A673 (cell line): ENCODE data around the gene SLC9C2.

Experiments
- EZH2 ChIP-seq: fragments of 200-600 bp; sonication (generic); IDR thresholded peaks from 2 replicates; pipeline ENCODE4 v1.6.1; 2017; ENCODE audit warnings: borderline replicate concordance, low read depth, mild to moderate bottlenecking, mixed read lengths, antibody characterized with exemption, low read length; ENCODE audit not compliant: poor library complexity, severe bottlenecking
- TF ChIP-seq, protein P1 (sequence below): fragments of 300-800, 200-600 bp; sonication (generic); conservative IDR thresholded peaks from 2 replicates; pipeline ENCODE4 v1.5.1; 2017; ENCODE audit warnings: low read depth, mild to moderate bottlenecking, antibody characterized with exemption, low read length, moderate library complexity, mixed read lengths

DNA sequence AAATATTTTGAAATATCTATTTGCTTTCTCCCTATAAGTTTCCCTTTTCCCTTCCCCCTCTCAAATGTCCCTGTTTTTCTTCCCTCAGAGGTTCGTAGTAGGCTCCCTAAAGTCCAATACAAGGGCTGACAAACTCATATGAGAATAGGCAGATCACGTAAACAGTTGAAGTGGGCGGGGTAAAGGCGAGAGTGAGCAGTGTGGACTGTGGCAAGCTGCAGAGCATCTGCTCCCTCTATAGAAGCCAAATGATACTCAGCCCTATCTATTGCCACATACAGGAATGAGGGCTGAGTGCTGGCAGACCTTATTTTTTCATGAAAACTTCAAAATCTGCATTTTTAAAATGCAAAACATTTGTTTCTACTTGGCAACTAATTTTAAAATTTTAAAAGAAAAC is 99.5 kb downstream of the SLC9C2 start:
- TF ChIP-seq, protein P1, sequence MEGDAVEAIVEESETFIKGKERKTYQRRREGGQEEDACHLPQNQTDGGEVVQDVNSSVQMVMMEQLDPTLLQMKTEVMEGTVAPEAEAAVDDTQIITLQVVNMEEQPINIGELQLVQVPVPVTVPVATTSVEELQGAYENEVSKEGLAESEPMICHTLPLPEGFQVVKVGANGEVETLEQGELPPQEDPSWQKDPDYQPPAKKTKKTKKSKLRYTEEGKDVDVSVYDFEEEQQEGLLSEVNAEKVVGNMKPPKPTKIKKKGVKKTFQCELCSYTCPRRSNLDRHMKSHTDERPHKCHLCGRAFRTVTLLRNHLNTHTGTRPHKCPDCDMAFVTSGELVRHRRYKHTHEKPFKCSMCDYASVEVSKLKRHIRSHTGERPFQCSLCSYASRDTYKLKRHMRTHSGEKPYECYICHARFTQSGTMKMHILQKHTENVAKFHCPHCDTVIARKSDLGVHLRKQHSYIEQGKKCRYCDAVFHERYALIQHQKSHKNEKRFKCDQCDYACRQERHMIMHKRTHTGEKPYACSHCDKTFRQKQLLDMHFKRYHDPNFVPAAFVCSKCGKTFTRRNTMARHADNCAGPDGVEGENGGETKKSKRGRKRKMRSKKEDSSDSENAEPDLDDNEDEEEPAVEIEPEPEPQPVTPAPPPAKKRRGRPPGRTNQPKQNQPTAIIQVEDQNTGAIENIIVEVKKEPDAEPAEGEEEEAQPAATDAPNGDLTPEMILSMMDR, result no peak
- no peak for TF ChIP-seq EZH2
